ENCODE data around the gene MNDA. TPM values are rescaled to one million over a fixed set of nuclear protein-coding genes. Genes with fewer than 3 reads are reported as not detected.

MNDA gene
- polyA plus RNA-seq, 1 experiment = not detected

DNA sequence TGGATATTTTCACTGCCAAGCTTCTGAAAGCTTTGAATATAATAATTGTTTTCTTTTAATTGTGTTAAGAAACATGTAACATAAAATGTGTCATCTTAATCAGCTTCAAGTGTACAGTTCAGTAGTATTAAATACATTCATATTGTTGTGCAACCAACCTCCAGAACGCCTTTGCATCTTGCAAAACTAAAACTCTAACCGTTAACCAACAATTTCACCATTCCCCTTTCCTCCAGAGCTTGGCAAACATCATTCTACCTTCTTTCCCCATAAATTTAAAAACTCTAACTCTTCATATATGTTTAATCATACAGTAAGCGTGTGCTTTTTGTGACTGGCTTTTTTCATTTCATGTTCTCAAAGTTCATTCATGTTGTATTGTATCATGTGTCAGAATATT, 2.1 kb downstream of the MNDA start:
- Histone ChIP-seq H3K4me3 (ENCODE audit: low read depth, low read length) (no peak overlapping the region), H3K27me3 (ENCODE audit: control insufficient read depth, insufficient read depth, low read length) (no peaks in the 10 kb centered on the region), H3K36me3 (ENCODE audit: control insufficient read depth, insufficient read depth, low read length) (no peaks in the 10 kb centered on the region)
- no peak for DNase-seq (ENCODE audit: low read depth)
- TF ChIP-seq, protein P1, sequence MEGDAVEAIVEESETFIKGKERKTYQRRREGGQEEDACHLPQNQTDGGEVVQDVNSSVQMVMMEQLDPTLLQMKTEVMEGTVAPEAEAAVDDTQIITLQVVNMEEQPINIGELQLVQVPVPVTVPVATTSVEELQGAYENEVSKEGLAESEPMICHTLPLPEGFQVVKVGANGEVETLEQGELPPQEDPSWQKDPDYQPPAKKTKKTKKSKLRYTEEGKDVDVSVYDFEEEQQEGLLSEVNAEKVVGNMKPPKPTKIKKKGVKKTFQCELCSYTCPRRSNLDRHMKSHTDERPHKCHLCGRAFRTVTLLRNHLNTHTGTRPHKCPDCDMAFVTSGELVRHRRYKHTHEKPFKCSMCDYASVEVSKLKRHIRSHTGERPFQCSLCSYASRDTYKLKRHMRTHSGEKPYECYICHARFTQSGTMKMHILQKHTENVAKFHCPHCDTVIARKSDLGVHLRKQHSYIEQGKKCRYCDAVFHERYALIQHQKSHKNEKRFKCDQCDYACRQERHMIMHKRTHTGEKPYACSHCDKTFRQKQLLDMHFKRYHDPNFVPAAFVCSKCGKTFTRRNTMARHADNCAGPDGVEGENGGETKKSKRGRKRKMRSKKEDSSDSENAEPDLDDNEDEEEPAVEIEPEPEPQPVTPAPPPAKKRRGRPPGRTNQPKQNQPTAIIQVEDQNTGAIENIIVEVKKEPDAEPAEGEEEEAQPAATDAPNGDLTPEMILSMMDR (IDR thresholded peaks at IDR 0.05; ENCODE audit: insufficient read depth, low read depth, low read length) = no peak
- CTCF ChIA-PET = no interaction called here
- POLR2A ChIA-PET = no interaction called here

DNA sequence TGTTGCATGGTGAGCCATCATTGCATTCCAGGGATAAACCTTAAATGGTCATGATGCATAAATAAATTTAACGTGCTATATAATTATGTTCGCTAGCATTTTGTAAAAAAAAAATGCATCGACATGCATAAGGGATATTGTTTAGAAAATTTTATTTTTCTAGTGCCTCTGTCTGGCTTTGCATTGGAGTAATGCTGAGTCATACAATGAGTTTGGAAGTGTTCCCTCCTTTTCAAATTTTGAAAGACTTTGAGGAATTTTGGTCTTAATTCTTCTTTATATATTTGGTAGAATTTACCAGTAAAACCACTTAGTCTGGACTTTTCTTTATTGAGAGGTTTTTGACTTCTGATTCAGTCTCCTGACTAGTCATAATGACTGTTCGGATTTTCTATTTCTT, 4.9 kb downstream of the MNDA start:
- H3K27me3 ChIP-seq (ENCODE audit: control insufficient read depth, insufficient read depth, low read length) = no peaks in the 10 kb centered on the region
- DNase-seq (ENCODE audit: low read depth) = no peak
- TF ChIP-seq, protein P1 (IDR thresholded peaks at IDR 0.05; ENCODE audit: insufficient read depth, low read depth, low read length) = no peak
- H3K36me3 ChIP-seq (ENCODE audit: control insufficient read depth, insufficient read depth, low read length) = no peaks in the 10 kb centered on the region
- ChIA-PET CTCF (no interaction called here), POLR2A (no interaction called here)
- no peak overlapping the region for H3K4me3 ChIP-seq (ENCODE audit: low read depth, low read length)

DNA sequence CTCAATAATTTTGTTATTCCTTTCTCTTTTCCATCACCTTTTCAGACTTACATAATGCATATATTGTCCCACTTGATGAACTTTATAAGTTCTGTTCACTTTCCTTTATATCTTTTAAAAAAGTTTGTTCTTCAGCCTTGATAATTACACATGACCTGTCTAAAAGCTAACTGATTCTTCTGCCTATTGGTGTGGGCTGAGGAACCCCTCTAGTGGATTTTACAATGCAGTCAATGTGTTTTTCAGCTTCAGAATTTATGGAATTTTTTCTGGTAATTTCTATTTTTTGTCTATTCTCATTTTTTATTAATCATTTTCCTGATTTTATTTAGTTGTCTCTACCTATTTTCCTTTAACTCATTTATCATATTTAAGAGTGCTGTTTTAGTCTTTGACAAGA, 7.5 kb downstream of the MNDA start:
- no peak overlapping the region for H3K4me3 ChIP-seq (ENCODE audit: low read depth, low read length)
- POLR2A ChIA-PET = no interaction called here
- CTCF ChIA-PET = no interaction called here
- TF ChIP-seq, protein P1 (IDR thresholded peaks at IDR 0.05; ENCODE audit: insufficient read depth, low read depth, low read length) = no peak
- H3K27me3 ChIP-seq (ENCODE audit: control insufficient read depth, insufficient read depth, low read length) = no peaks in the 10 kb centered on the region
- DNase-seq (ENCODE audit: low read depth) = no peak
- H3K36me3 ChIP-seq (ENCODE audit: control insufficient read depth, insufficient read depth, low read length) = no peaks in the 10 kb centered on the region

DNA sequence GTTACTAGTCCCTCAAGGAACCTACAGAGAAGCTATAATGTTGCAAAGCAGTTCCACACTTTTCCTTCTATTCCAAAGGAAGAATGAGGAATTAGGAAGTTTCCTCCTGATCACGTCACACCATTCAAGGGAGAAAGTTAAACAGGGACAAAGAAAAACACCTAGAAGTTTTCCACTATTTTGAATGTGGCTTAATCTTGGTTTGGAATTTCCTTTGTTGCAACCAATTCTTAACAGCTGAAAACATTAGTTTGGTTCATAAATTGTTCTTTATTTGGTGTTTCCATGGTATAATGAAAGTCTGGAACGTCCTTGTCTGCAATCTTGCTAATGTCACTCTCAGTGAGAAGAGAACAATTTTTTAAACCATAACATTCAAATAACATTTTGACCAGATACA, 8.4 kb downstream of the MNDA start:
- no peak for DNase-seq (ENCODE audit: low read depth)
- no peaks in the 10 kb centered on the region for H3K36me3 ChIP-seq (ENCODE audit: control insufficient read depth, insufficient read depth, low read length)
- H3K27me3 ChIP-seq (ENCODE audit: control insufficient read depth, insufficient read depth, low read length) = no peaks in the 10 kb centered on the region
- ChIA-PET POLR2A (no interaction called here), CTCF (no interaction called here)
- no peak overlapping the region for H3K4me3 ChIP-seq (ENCODE audit: low read depth, low read length)
- TF ChIP-seq, protein P1 (IDR thresholded peaks at IDR 0.05; ENCODE audit: insufficient read depth, low read depth, low read length) = no peak

DNA sequence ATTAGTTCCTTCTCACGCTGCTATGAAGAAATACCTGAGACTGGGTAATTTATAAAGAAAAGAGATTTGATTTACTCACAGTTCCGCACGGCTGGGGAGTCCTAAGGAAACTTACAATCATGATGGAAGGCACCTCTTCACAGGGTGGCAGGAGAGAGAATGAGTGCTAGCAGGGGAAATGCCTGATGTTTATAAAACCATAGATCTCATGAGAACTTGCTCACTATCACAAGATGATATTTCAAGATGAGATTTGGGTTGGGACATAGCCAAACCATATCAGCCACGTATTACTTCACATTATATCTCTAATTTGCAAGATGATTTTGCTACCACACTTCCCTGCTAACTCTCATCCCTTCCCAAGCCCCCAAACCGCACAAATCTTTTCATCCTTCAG, 9.1 kb downstream of the MNDA start:
- Histone ChIP-seq H3K36me3 (ENCODE audit: control insufficient read depth, insufficient read depth, low read length) (no peaks in the 10 kb centered on the region), H3K27me3 (ENCODE audit: control insufficient read depth, insufficient read depth, low read length) (no peaks in the 10 kb centered on the region), H3K4me3 (ENCODE audit: low read depth, low read length) (no peak overlapping the region)
- POLR2A ChIA-PET = no interaction called here
- TF ChIP-seq, protein P1 (IDR thresholded peaks at IDR 0.05; ENCODE audit: insufficient read depth, low read depth, low read length) = no peak
- no peak for DNase-seq (ENCODE audit: low read depth)
- CTCF ChIA-PET = no interaction called here

Data from BJ (cell line).